ENCODE measurements around the gene TSPAN1. TPM values are rescaled to one million over a fixed set of nuclear protein-coding genes. Genes with fewer than 3 reads are reported as not detected.

TSPAN1 gene
- total RNA-seq, 1 donor from 2014 or later, result 68.9 TPM

DNA sequence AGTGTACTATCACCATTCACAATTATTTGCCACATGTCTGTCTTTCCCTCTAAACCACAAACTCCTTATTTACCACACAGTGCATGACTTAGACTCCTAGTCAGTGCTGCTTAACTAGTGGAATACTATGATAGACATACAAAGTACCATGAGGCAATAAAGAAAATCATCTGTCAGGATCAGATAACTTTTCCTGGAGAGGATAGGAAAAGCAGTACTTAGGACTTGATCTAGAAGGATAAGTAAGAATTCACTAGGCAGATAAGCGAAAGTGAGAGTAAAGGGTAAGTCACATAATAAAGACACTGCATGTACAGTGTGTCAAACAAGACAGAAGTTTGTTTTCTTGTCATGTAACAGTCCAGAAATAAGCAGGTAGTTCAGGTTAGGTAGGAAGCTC, 21.2 kb upstream of the TSPAN1 start:
- Histone ChIP-seq H3K9me3 (no peaks in the 10 kb centered on the region), H3K27ac (no peak overlapping the region), H3K27me3 (ENCODE audit: low read depth) (no peaks in the 10 kb centered on the region), H3K4me1 (no peaks in the 10 kb centered on the region), H3K4me3 (no peak overlapping the region), H3K36me3 (no peaks in the 10 kb centered on the region)
- intact Hi-C loops (cut with DNase I), result no loop called here
- DNase-seq (no peak), ATAC-seq (no peak)
- TF ChIP-seq, protein P1, sequence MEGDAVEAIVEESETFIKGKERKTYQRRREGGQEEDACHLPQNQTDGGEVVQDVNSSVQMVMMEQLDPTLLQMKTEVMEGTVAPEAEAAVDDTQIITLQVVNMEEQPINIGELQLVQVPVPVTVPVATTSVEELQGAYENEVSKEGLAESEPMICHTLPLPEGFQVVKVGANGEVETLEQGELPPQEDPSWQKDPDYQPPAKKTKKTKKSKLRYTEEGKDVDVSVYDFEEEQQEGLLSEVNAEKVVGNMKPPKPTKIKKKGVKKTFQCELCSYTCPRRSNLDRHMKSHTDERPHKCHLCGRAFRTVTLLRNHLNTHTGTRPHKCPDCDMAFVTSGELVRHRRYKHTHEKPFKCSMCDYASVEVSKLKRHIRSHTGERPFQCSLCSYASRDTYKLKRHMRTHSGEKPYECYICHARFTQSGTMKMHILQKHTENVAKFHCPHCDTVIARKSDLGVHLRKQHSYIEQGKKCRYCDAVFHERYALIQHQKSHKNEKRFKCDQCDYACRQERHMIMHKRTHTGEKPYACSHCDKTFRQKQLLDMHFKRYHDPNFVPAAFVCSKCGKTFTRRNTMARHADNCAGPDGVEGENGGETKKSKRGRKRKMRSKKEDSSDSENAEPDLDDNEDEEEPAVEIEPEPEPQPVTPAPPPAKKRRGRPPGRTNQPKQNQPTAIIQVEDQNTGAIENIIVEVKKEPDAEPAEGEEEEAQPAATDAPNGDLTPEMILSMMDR (IDR thresholded peaks at IDR 0.05), result no peak

DNA sequence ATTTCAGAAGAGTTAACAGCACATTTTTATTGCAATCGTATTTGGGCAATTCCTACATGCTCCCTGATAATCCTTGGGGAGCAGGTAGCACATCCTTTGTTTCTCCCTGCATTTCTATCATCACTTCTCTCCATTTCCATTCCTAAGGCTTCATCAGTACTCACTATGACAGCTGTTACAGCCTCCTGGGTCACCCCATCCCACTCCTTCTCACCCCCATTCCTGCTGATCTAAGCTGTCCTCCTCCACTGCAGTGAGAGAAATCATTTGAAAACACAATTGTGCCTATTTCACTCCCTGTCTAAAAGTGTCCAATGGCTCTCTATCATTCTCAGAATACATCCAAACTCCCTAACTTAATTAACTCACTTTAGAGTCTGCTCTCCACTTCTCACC, 17.0 kb upstream of the TSPAN1 start:
- H3K4me3 ChIP-seq, result no peak overlapping the region
- intact Hi-C loops (cut with DNase I), result no loop called here
- H3K27me3 ChIP-seq (ENCODE audit: low read depth), result no peaks in the 10 kb centered on the region
- H3K27ac ChIP-seq, result no peak overlapping the region
- no peaks in the 10 kb centered on the region for H3K36me3 ChIP-seq
- H3K4me1 ChIP-seq, result no peaks in the 10 kb centered on the region
- DNase-seq (no peak), ATAC-seq (no peak)
- no peaks in the 10 kb centered on the region for H3K9me3 ChIP-seq
- TF ChIP-seq, protein P1 (IDR thresholded peaks at IDR 0.05), result no peak

DNA sequence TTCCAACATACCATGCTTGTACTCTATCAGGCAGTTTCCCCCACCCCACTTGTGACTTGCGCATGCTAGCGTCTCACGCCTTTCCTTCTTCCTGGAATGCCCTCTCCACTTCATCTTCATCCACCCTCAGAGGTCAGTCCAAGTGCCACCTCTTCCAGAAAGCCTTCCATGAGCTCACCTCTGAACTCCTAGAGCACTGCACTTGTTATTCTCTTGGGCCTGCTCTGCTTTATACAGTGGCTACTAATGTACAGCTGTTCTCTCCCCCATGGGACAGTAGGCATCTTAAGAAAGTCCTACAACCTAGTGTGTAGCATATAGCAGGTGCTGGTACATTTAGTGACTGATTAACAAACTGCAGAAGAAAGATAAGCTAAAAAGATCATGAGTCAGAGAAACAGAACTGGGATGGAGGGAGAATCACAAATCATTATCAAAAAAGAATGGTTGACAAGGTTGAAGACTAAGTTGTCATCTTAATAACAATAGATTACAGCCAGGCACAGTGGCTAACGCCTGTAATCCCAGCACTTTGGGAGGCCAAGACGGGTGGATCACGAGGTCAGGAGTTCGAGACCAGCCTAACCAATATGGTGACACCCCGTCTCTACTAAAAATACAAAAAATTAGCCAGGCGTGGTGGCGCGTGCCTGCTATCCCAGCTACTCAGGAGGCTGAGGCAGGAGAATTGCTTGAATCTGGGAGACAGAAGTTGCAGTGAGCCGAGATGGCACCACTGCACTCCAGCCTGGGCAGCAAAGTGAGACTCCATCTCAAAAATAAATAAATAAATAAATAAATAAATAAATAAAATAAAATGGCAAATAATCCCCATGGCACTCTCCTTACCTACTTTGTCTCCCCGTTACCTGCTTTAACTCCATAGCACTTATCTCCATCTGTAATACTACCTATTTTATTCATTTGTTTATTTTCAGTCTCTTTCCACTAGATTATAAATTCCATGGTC, 16.3 kb upstream of the TSPAN1 start:
- TF ChIP-seq, protein P1 (IDR thresholded peaks at IDR 0.05), result no peak
- H3K36me3 ChIP-seq, result no peaks in the 10 kb centered on the region
- H3K9me3 ChIP-seq, result no peaks in the 10 kb centered on the region
- no peak overlapping the region for H3K4me3 ChIP-seq
- no peak overlapping the region for H3K27ac ChIP-seq
- no peaks in the 10 kb centered on the region for H3K27me3 ChIP-seq (ENCODE audit: low read depth)
- no peaks in the 10 kb centered on the region for H3K4me1 ChIP-seq
- DNase-seq, result no peak
- ATAC-seq, result no peak
- intact Hi-C loops (cut with DNase I), result no loop called here

DNA sequence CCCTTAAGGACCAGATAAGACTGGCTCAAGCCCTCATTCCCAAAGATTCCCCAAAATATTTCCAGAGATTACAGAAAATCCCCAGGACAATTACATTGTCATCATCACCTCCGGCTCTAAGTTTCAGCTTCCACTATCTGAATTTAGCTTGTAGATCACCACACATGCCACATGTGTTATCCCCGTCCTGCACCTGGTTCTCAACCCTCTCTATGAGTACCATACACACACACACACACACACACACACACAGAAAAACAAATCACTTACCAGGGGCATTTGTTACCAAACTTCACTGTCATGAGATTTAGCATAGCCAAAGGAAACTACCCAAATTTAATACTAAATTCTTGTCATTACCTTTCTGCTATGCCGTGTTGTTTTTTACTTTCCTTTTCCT, 15.4 kb upstream of the TSPAN1 start:
- TF ChIP-seq, protein P1 (IDR thresholded peaks at IDR 0.05), result no peak
- Histone ChIP-seq H3K9me3 (no peaks in the 10 kb centered on the region), H3K27ac (no peak overlapping the region), H3K4me3 (no peak overlapping the region), H3K36me3 (no peaks in the 10 kb centered on the region), H3K4me1 (no peaks in the 10 kb centered on the region), H3K27me3 (ENCODE audit: low read depth) (no peaks in the 10 kb centered on the region)
- no peak for DNase-seq
- intact Hi-C loops (cut with DNase I), result no loop called here
- no peak for ATAC-seq

DNA sequence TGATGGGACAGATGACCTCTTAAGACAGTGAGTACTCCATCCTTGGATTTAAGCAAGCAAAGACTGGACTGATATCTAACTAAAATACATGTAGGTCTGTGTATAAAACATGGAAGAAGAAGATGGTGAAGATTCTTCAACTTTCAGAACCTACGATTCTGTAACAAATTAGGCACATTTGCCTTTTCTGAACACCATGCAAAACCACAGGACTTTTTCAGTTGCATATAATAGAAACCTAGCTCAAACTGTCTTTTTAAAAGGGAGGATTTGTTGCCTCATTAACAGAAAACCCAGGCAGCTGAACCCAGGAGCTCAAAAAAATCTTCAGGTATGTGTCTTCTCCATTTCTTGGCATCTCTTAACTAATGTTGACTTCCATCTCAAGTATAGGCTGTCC, 14.7 kb upstream of the TSPAN1 start:
- Histone ChIP-seq H3K27me3 (ENCODE audit: low read depth) (no peaks in the 10 kb centered on the region), H3K4me1 (no peaks in the 10 kb centered on the region), H3K4me3 (no peak overlapping the region), H3K27ac (no peak overlapping the region), H3K36me3 (no peaks in the 10 kb centered on the region), H3K9me3 (no peaks in the 10 kb centered on the region)
- intact Hi-C loops (cut with DNase I), result no loop called here
- no peak for ATAC-seq
- TF ChIP-seq, protein P1 (IDR thresholded peaks at IDR 0.05), result no peak
- no peak for DNase-seq

Data from lower lobe of right lung (tissue), 2 donors.